H1 (cell line): ENCODE data around the gene SPINK4. TPM values are rescaled to one million over a fixed set of nuclear protein-coding genes. Genes with fewer than 3 reads are reported as not detected.

Experiments used
- CHD7 ChIP-seq: fragments of 300-600 bp; sonication (generic); IDR thresholded peaks from 2 replicates; pipeline ENCODE4 v1.7.1; 2012; ENCODE audit warnings: low read length, moderate library complexity, mild to moderate bottlenecking, inconsistent platforms; ENCODE audit not compliant: insufficient replicate concordance
- JUND ChIP-seq: IDR thresholded peaks from 2 replicates; pipeline ENCODE4 v1.6.1; 2011; ENCODE audit warnings: mild to moderate bottlenecking, improper control_type of control experiment, low read length
- KDM1A ChIP-seq: fragments of 200-600, 300-600 bp; sonication (generic); IDR thresholded peaks from 2 replicates; pipeline ENCODE4 v1.7.1; 2016; ENCODE audit warnings: mild to moderate bottlenecking, low read length, borderline replicate concordance
- POLR2AphosphoS5 ChIP-seq: IDR thresholded peaks from 2 replicates; pipeline ENCODE4 v1.6.1; 2011; ENCODE audit warnings: low read depth, low read length
- POU5F1 ChIP-seq: IDR thresholded peaks from 2 replicates; pipeline ENCODE4 v1.6.1; 2011; ENCODE audit warnings: low read depth, mild to moderate bottlenecking, low read length, moderate library complexity
- RAD21 ChIP-seq, 2 experiments: IDR thresholded peaks in 1 of 2; conservative IDR thresholded peaks in 1 of 2; 2 replicates each; pipeline ENCODE4 v1.6.1; 2011; ENCODE audit warnings: low read depth in 2 of 2, low read length in 2 of 2, improper control_type of control experiment in 1 of 2, inconsistent platforms in 1 of 2, mild to moderate bottlenecking in 1 of 2, moderate library complexity in 1 of 2
- SP2 ChIP-seq: IDR thresholded peaks from 2 replicates; pipeline ENCODE4 v1.6.1; 2012; ENCODE audit warnings: mild to moderate bottlenecking, low read length, inconsistent platforms
- SRF ChIP-seq: IDR thresholded peaks from 2 replicates; pipeline ENCODE4 v1.6.1; 2011; ENCODE audit warnings: mild to moderate bottlenecking, low read depth, low read length, moderate library complexity
- YY1 ChIP-seq: IDR thresholded peaks from 2 replicates; pipeline ENCODE4 v1.6.1; 2011; ENCODE audit warnings: low read depth, mild to moderate bottlenecking, low read length
- ZNF274 ChIP-seq: IDR thresholded peaks from 2 replicates; pipeline ENCODE4 v1.7.0; 2012; ENCODE audit warnings: low read length, borderline replicate concordance; ENCODE audit errors: extremely low read depth
- polyA plus RNA-seq, 7 experiments: library from polyadenylated mRNA; depleted of rRNA in 3 of 7; stranded (reverse) in 5 of 7; unstranded in 2 of 7; fragments of >200 nt in 5 of 7; fragments of 200-250 nt in 2 of 7; gene quantifications; 1 replicate in 5 of 7; 2 replicates in 1 of 7; 4 replicates in 1 of 7; pipeline versions ENCODE4 v1.2.1 to v1.2.3, GENCODE V29; 2011 to 2013; ENCODE audit warnings: missing spikeins in 2 of 7, mixed read lengths in 2 of 7
- total RNA-seq: library from RNA; stranded (reverse); fragmentation: NEBNext Ultra II Directional; extraction: Animal tissue kit (Norgen Biotek cat#: 25700); gene quantifications from 2 replicates; pipeline ENCODE4 v1.2.1, GENCODE V29; 2021
- TF ChIP-seq, protein P1 (sequence below): IDR thresholded peaks from 2 replicates; pipeline ENCODE4 v1.6.1; 2012; ENCODE audit warnings: low read length, inconsistent platforms

Gene SPINK4
- total and polyA plus RNA-seq, 2 of the 8 experiments (the other 6 are each of a cell fraction or from before 2014, with no cell fraction given): not detected

DNA sequence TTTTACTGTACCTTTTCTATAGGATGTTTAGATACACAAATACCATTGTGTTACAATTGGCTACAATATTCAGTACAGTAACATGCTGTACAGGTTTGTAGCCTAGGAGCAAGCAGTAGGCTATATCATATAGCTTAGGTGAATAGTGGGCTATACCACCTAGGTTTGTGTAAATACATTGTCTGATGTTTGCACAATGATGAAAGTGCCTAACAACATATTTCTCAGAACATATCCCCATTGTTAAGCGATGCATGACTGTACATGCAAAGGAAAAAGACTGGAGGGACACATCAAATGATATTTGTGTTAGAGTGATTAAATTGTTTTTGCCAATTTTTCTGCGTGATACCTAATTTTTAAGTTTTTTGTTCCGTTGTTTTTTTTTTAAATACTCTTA, 30.2 kb downstream of the SPINK4 start (continued):
- no peak for TF ChIP-seq CHD7
- TF ChIP-seq KDM1A: no peak
- no peak for TF ChIP-seq RAD21 (IDR thresholded peaks at IDR 0.05 in 1 of 2, conservative IDR thresholded peaks at IDR 0.05 in 1 of 2; ENCODE audit: low read depth in 2 of 2, low read length in 2 of 2)
- no peak for TF ChIP-seq JUND
- no peak for TF ChIP-seq ZNF274
- no peak for TF ChIP-seq SRF
- TF ChIP-seq POU5F1: no peak
- TF ChIP-seq YY1: no peak
- TF ChIP-seq SP2: no peak
- TF ChIP-seq, protein P1, sequence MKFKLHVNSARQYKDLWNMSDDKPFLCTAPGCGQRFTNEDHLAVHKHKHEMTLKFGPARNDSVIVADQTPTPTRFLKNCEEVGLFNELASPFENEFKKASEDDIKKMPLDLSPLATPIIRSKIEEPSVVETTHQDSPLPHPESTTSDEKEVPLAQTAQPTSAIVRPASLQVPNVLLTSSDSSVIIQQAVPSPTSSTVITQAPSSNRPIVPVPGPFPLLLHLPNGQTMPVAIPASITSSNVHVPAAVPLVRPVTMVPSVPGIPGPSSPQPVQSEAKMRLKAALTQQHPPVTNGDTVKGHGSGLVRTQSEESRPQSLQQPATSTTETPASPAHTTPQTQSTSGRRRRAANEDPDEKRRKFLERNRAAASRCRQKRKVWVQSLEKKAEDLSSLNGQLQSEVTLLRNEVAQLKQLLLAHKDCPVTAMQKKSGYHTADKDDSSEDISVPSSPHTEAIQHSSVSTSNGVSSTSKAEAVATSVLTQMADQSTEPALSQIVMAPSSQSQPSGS: no peak
- TF ChIP-seq POLR2AphosphoS5: no peak
